ENCODE results near the gene WDR83. TPM values are rescaled to one million over a fixed set of nuclear protein-coding genes. Genes with fewer than 3 reads are reported as not detected.

The WDR83 gene
- total and polyA plus RNA-seq, 2 of the 8 experiments (the other 6 are each of a cell fraction or from before 2014, with no cell fraction given): 12.6 to 15.3 TPM

GRCh38 chr19:12681074-12681987 is 14.7 kb downstream of the WDR83 start, which contains the start of gene DHPS (continued):
- TF ChIP-seq CHD7 (IDR thresholded peaks at IDR 0.05; ENCODE audit: insufficient replicate concordance, low read length) (no peak), POLR2AphosphoS5 (IDR thresholded peaks at IDR 0.05; ENCODE audit: low read depth, low read length) (peak; percentile 97), EZH2 (IDR thresholded peaks at IDR 0.05; ENCODE audit: low read depth, low read length, severe bottlenecking) (no peak), TCF12 (IDR thresholded peaks at IDR 0.05; ENCODE audit: low read depth, low read length) (no peak), KDM4A (IDR thresholded peaks at IDR 0.05; ENCODE audit: low read depth, low read length, severe bottlenecking) (peak; percentile 52), MAX (IDR thresholded peaks at IDR 0.05) (peak; percentile 79), YY1 (IDR thresholded peaks at IDR 0.05; ENCODE audit: low read depth, low read length) (peak; percentile 98), SP1 (IDR thresholded peaks at IDR 0.05; ENCODE audit: low read depth, low read length) (peak; percentile 73), CHD1 (IDR thresholded peaks at IDR 0.05; ENCODE audit: low read depth, low read length) (no peak), SUZ12 (IDR thresholded peaks at IDR 0.05; ENCODE audit: low read length) (no peak)

All from H1 (cell line).